HG03064 (cell line): ENCODE results near the gene CNTN5.

ENCODE experiments used
- ATAC-seq: cut with Tn5 transposase; IDR thresholded peaks from one replicate; pipeline ENCODE4 v1.9.1; 2021; ENCODE audit warnings: low read depth; ENCODE audit not compliant: unreplicated experiment

Gene CNTN5

GRCh38 chr11:100163471-100163870, 1142.7 kb downstream of the CNTN5 start:
- no peak for ATAC-seq

GRCh38 chr11:100174881-100175280, 1154.1 kb downstream of the CNTN5 start:
- ATAC-seq = no peak

- ATAC-seq = no peak
Observed at GRCh38 chr11:100176456-100176855, 1155.7 kb downstream of the CNTN5 start.

- no peak for ATAC-seq
Observed at GRCh38 chr11:100177651-100178050, 1156.9 kb downstream of the CNTN5 start.

DNA sequence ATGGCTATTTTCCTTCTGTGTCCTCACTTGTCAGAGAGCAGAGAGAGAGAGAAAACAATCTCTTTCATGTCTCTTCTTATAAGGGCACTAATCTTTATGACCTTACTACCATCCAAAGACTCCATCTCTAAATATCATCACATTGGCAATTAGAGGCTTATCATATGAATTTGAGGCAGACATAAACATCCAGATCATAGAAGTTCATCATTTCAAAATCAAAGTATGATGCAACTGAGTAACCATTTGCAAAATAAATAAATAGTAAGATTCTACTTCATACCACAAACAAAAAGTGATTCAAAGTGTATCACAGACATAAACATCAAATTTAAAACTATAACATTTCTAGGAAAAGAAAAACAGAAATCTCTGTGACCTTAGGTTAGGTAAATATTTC, 1161.6 kb downstream of the CNTN5 start:
- no peak for ATAC-seq

DNA sequence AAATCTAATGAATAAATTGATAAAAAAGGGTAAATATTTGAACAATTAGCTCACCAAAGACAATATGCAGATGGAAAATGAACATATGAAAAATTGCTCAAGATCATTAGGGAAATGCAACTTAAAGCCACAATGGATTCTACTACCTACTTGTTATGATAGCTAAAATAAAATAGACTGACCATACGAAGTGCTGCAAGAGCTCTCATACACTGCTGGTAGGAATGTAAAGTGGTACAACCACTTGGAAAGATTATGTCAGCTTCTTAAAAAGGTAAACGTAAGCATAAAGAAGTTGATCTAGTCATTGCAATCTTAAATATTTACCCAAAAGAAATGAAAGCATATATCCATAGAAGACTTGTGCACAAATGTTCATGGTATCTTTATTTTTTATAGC, 1162.2 kb downstream of the CNTN5 start:
- ATAC-seq = no peak

DNA sequence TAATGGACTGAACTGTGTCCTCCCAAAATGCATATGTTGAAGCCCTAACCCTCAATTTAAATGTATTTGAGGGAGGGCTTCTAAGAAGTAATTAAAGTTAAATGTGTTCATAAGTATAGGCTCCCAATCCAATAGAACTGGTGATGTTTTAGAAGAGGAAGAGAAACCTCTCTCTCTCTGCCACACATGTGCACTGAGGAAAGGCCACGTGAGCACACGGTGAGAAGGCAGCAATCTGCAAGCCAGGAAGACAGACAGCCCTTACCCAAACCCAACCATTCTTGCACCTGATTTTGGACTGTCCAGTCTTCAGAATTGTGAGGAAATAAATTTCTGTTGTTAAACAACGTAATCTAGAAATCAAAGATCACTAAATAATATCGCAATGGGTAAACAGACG, 1164.8 kb downstream of the CNTN5 start:
- ATAC-seq = no peak

- no peak for ATAC-seq
Observed at GRCh38 chr11:100188137-100188783, 1167.5 kb downstream of the CNTN5 start.

DNA sequence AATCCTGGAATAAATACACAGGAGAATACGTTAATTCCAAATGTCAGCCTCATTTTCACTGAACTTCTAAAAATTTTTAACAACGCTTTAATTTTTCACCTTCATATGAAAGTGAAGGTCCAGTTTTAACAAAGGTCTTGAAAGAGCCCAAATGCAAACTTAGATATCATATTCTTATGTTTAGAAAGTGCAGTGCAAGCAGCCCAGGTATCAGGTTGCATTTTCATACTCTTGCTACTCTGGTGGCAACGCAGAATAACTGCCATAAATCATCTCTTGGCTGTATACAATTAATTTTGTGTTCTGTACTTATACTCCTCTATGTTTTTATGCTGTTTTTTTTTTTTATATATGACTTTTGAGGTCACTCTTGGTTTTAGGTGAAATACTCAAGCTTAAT, 1169.6 kb downstream of the CNTN5 start:
- no peak for ATAC-seq

DNA sequence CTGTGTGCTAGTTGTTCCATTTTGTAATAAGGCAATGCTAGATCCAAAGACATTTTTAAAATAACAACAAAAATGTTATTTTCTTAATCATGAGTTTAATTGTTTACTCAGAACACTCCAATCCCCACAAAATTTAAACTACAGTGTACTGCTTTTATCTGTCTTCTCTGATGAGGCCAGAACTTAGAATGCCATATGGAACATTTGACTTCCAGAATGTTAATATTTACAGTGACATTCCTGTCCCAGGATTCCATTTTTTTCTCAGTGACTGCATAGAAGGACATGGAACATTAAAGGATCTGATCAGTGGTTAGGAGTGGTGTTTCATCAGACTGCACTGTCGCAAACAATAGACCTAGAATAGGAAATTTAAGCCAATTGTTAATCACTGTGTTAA, 1171.4 kb downstream of the CNTN5 start:
- ATAC-seq = no peak

DNA sequence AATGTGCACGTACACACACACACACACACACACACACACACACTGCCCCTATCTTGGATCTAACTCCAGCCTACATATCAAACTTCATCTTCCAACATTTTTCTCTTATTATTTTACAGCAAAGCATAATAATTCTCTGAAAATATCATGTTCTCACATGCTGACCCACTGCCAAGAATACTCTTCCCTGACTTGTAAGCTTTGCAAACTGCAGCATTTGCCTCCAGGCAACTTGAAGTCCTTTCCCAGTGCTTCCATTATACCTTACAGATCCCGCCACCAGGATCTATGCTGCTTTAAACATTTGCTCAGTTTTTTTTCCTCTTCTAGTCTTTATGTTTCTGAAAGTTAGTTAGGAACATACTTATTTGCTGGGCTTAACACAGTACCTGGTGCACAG, 1183.0 kb downstream of the CNTN5 start:
- no peak for ATAC-seq

GRCh38 chr11:100205926-100206325, 1185.2 kb downstream of the CNTN5 start:
- no peak for ATAC-seq

- no peak for ATAC-seq
Observed at GRCh38 chr11:100208207-100208606, 1187.5 kb downstream of the CNTN5 start.

- no peak for ATAC-seq
Observed at GRCh38 chr11:100214791-100215190, 1194.0 kb downstream of the CNTN5 start.

GRCh38 chr11:100220801-100221200, 1200.1 kb downstream of the CNTN5 start:
- ATAC-seq = no peak

GRCh38 chr11:100221791-100222190, 1201.0 kb downstream of the CNTN5 start:
- ATAC-seq = no peak

- ATAC-seq = no peak
Observed at GRCh38 chr11:100224541-100225034, 1203.8 kb downstream of the CNTN5 start.

DNA sequence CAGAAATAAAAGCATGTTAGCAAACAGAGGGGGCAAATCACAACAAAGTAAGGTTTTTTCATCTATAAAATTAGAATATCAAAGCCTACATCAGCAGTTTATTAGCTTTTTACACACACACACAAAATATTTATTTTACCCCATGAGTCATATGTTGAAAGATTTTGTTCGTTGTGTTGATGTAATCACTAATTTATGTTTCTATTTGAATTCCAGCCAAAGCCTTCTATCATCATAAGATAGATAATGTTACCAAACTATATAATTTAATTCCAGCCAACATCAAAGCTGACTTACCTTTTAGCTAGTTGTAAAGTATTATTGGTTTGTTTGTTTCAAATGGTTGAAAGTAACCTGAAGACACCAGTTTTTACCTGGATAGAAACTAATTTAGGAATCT, 1208.3 kb downstream of the CNTN5 start:
- no peak for ATAC-seq

GRCh38 chr11:100232006-100232405, 1211.3 kb downstream of the CNTN5 start:
- no peak for ATAC-seq

GRCh38 chr11:100235085-100235484, 1214.3 kb downstream of the CNTN5 start:
- no peak for ATAC-seq

- no peak for ATAC-seq
Observed at GRCh38 chr11:100240025-100240539, 1219.3 kb downstream of the CNTN5 start.

DNA sequence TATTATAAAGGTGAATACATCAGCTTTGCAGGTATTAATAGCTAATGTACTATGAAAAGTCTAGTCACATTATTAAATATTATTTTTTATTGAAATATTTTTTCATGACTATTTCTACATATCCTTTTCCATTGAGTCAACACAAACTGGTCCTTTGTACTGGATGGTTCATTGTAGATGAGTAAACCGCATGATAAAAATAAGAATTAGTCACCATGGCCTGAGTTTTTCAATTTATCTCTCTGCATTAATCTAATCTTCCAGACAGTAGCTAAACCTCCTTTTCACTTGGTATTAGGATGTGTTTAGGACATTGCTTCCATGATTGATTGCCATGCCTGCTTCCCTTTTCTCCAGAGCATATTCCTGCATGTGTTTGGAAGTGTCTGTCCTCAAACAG, 1227.0 kb downstream of the CNTN5 start:
- no peak for ATAC-seq
